Pulmonary artery endothelial cell (primary cell): ENCODE results near the gene STK39. TPM values are rescaled to one million over a fixed set of nuclear protein-coding genes. Genes with fewer than 3 reads are reported as not detected.

Experiments
- DNase-seq: peaks from one replicate; pipeline ENCODE4 v3.0.0-alpha.2; 2011; ENCODE audit warnings: low read depth, low spot score
- total RNA-seq: library from RNA; depleted of rRNA; stranded (reverse); fragments of >200 nt; gene quantifications from 2 replicates; pipeline ENCODE4 v1.2.3, GENCODE V29; 2014

Gene STK39
- total RNA-seq, 1 donor from 2014 or later, result 5.1 TPM

DNA sequence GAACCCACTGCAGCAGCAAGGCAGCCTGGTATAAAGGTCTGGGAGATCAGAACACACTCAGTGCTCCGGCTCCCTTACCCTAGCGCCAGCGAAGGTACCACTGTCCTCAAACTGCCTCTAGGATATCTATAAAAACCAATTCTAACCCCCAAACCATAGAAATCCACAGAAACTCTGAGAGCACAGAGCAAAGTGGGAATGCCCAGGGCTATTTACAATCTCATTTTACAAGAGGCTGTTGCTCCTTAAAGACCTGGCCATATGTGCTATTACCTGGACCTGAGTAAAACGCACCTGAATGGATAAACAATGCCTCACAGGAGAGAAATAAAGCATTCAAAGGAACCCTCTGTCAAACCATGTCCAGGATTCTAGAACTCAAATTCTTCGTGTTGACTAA lies 4.3 kb downstream of the STK39 start:
- no peak for DNase-seq

- no peak for DNase-seq
Observed at GRCh38 chr2:168241746-168242145, 5.6 kb downstream of the STK39 start.

- DNase-seq, result no peak
Observed at GRCh38 chr2:168241208-168241607, 6.2 kb downstream of the STK39 start.

DNA sequence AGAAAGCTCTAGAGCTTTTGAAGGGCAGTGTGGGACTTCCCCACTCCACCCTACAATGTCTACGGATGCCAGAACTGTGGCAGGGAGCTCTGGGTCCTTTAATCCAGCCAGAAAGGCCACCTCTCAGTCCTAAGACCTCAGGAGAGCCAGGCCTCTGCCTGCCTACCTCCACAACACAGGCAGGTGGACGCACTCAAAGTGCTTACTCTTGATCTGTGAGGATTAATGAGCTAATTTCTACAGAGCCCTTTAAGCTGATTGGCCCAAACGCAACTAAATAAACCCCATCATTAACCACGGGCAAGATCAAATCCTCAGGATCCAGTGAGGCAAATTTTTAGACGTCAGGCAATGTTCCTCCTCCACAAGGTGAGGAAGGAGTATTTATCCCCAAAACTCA lies 8.1 kb downstream of the STK39 start:
- DNase-seq, result no peak

GRCh38 chr2:168237741-168238140 lies 9.7 kb downstream of the STK39 start:
- DNase-seq, result no peak

- no peak for DNase-seq
Observed at GRCh38 chr2:168234407-168235085, 12.8 kb downstream of the STK39 start.

DNA sequence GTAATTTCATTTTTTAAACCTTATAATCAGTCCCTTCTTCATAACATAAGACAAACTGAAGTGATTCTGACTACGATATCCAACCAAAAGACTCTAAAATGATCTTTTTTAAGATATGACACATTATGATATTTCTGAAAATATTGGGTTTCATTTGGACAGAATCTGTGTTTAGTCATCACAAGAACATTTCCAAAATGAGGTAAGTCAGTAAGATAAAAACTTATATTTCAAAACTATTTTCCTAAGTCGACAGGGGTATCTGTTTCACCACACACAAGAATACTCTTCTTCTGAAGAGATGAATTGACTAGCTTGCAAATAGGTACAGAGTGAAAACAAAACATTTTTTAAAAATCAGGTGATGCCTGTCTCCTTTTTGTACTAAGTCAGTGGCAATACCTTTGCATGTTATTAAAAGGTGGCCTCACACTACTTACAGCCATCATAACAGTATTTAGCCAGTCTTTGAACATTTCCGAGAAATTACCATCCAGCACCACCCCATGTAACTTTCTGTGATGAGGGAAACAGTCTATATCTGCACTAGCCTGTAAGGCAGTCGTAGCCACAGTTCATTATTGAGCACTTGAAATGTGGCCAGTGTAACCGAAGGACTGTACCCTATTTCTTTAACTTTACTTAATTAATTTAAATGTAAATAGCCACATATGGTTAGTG lies 13.5 kb downstream of the STK39 start:
- no peak for DNase-seq

- no peak for DNase-seq
Observed at GRCh38 chr2:168233166-168233565, 14.2 kb downstream of the STK39 start.

DNA sequence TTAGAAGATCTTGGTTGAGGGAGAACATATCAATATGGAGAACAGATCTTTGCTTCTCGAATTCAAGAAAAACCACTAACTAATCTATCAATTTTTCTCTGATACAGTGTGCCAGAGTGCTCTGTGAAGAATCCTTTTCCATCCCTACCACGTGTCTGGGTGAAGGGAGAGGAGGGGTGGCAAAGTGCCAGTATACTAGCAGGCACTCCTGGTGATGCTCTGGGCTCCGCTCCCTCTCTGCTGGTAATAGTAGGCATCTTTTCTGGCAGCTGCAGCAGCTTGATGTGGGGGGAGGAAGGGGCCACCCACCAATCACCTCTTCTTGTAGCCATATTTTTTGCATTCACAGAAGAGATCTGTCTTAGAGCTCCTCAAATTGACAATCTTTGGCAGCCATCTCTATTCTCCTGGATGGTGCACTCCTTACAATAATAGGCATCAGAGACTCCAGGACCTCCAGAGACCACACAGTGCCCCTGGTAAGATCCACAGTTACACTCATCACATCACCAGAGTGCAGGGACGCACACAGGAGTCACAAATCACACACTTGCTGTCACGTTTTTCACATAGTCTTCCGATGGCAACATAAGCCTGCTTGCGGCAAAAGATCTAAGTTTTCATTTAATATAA lies 15.7 kb downstream of the STK39 start:
- no peak for DNase-seq

DNA sequence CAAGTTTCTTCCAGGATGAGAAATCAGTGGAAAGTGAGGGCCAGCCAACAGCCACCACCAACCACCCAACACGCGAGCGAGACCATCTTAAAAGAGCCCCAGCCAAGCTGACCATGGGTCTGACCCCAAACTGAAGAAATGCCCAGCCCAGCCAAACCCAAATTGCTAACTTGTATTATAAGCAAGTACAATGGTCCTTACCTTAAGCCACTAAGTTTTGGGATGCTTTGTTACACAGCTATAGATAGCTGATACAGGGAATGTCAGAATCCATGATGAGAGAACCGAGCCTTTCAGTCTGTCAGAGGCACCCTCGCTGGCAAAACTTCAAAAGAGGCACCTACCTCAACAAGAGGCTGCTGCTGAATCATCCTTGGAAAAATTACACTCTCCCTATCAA lies 17.0 kb downstream of the STK39 start:
- DNase-seq, result no peak

GRCh38 chr2:168224346-168224745 lies 23.0 kb downstream of the STK39 start:
- no peak for DNase-seq

DNA sequence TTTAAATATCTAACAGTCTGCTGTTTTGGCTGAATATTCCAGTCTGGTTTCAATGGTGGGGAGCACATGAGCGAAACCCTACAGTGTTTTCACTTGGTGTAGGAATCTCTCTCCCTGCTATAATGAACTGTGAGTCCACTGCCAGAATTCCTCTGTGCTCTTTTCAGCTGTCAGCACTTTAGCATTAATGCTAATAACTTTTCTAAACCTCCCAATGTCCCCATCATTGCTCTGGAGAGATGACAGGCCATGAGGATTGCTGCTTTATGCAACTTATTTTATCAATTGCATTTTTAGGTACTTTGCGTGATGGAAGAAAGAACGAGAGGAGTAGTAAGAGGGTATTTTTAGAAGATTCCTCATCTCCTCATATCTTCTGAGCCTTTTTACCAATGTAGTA lies 25.3 kb downstream of the STK39 start:
- no peak for DNase-seq

DNA sequence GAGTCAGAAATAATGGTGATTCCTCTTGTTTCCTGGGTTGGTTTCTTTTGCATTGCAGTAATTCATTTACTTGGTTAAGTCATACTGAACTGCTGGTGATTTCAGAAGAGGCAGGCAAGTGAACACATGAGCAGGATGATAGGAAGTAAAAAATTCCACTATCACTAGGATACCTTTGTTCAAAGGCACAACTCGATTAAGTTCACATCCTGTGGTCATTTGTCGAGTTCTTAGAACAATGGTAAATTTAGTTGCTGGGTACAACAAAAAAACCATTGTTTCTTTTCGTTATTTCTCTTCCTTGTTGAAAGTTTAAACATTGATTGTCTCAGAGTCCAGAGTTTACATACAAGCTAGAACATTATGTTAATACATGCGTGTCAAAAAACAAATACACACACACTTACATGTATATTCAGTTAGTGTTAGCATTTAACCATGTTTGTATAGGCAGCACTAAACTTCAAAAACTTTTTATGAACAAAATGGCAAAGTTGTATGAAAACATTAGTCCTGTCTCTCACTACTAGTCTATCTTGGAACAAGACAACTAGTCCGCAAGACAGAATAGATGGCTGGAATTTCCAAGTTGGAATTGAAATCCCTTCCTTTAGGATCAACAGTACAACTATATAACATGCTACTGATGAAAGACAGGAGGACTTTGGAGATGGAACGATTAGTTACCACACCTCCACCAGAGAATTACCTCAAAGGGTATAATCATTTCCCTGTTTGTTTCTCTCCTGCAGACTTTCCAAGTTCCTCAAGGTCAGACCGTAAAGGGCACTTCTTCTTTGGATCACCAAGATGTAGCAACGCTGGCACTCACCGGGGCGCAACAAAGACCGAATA lies 26.2 kb downstream of the STK39 start:
- peak; percentile 73 for DNase-seq

GRCh38 chr2:168217920-168218319 lies 29.5 kb downstream of the STK39 start:
- DNase-seq, result no peak

DNA sequence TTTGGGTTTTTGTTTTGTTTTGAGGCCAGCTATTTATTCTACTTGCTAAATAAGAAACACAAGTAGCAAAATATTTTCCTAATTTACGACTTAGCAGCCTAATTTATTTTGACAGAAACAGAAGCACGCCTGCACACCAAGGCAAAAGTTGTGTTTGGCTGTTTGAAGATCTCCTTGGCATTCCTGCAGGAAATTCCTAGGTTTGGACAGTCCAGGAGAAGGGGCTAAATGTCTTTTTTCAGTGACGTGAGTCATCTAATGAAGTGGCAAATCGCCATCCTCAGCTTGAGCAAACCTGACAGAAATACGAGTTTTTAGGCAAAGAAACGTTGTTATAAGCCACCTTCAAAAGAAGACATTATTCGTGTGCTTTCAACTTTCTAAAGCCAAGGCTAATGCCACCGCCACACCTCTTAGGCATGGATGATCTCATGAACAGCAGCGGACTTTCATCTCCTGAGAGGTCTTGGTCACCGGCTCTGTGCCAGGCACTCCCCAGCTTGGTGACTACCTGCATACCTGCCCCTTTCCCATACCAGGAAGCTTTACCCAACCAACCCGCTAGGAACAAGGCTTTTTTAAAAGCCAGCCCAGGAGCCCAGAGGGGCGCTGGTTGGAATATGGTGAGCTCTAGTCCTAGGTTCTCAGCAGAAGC lies 30.9 kb downstream of the STK39 start:
- no peak for DNase-seq

DNA sequence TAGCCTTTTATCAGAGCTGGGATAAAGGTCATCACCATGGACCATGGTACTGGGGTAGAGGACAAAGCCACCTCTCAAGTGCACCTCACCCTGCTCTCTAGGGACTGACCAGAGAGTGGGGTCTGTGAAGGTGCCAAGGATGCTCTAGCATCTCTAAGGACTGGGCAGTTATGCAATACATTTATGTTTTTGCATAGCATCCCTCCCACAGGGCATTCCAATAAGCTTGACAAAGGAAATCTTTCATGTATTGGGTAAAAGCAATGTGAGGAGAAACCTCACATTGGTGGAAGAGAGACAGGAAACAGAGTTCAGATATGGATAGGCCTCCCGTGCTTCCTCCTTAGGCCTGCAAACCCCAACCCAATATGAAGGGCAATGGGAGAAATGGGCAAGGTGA lies 31.6 kb downstream of the STK39 start:
- no peak for DNase-seq

DNA sequence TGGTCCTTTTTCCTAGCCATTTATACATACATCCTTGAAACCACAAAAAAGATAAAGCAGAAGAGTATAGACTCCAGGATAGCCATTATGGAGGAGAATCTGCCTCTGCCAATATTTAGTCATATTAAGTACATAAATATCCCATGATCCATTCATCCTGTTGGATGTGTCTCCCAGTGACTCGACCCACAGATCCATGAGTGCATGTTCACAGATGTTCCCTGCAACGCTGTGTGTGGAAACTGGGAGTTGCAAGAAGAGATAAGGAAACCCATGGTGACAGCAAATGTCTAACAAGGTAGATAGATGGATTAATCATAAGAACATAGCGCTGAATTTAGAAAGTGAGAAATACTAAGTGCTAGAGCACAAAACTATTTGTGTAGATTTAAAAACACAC lies 34.5 kb downstream of the STK39 start:
- DNase-seq, result no peak

DNA sequence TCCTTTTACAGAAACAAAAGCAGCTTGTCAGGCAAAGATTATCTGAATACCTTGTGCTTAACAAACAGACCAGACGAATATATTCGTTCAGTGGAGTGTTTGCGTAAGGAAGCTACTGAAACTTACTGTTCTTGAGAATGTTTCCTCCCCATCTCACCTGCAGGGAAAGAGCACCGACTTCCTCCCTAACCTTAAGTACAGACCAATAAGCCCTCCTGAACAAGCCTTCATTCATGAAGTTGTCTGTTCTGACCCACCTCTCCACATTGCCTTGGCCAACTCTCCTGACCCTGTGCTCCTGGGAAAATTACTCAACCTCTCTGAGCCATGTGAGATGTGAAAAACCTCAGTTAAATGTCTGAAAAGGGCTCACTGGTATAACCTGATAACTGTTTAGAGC lies 35.2 kb downstream of the STK39 start:
- DNase-seq, result no peak

DNA sequence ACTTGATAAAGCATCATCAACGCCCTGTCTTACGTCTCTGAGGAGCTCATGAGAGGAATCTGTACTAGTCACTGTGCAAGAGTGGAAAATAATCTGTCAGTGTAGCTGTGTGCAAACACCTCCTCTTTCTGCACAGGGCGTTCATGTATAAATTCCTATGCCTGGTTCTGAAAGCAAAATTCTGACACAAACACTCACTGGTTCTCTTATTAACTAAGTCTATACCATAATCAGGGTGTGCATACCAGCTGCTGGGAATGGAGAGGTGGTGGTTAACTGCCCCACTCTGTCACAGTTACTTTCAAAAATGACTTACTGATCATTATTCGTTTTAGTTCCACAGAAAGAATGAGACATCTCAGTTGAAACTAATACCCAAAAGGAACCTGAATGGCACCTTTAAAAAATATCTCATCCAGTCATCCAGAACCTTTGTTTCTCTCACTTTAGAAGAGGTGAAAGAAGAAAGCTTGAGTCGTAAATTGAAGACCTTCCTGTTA lies 35.7 kb downstream of the STK39 start:
- DNase-seq, result no peak

DNA sequence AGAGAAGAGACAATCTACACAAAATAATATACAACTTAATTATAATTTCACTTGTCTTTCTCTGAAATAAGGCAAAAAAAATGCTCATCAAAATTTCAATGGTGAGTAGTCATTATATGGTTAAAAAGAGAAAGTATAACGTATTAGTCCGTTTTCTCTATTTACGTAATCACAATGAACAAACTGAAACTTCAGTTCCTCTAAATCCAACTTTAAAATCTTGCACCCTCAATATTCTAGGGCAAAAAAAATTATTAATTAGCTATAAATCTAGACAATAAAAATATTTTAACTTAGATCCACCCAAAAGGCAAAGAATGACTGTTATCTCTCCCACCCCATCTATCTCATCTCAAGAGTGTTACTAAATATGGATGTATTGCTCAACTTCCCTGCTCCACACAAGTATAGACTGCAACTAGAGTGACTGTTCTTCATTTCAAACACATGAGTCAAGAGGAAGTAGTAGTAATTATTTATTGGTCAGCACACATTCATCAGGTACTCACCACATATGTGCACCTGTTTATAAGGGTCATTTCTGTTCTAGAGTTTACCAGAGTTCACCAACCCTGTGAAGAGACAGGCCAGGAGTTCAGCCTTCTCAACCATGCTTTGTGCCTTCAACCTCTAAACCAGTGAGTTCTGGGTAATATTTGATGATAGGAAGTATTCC lies 36.4 kb downstream of the STK39 start:
- DNase-seq, result peak; percentile 36
